BJ (cell line): ENCODE results near the gene SMC3. TPM values are rescaled to one million over a fixed set of nuclear protein-coding genes. Genes with fewer than 3 reads are reported as not detected.
"Not testable (repeated sequence)": the region's sequence is repeated elsewhere in the genome, so short reads cannot be mapped to it uniquely, and the experiment has no call there.

Experiments
- CTCF ChIA-PET: fragments of 350-600 bp; formaldehyde crosslinking; extraction: SDS; loops from one replicate; lab custom pipeline; 2021; ENCODE audit warnings: antibody characterized with exemption, inconsistent platforms; lab: Yijun Ruan, JAX
- POLR2A ChIA-PET: fragments of 300-600 bp; sonication (Branson Sonifier 250); formaldehyde crosslinking; extraction: SDS; loops from one replicate; lab custom pipeline; 2021; ENCODE audit warnings: antibody characterized with exemption; lab: Charles Lee
- DNase-seq: peaks from one replicate; pipeline ENCODE4 v3.0.0-alpha.2; 2011; ENCODE audit warnings: low read depth
- H3K27me3 ChIP-seq: 2 replicates; pipeline ENCODE4 v1.6.0; 2011; ENCODE audit warnings: low read length; ENCODE audit not compliant: control insufficient read depth, insufficient read depth
- H3K36me3 ChIP-seq: 2 replicates; pipeline ENCODE4 v1.5.1; 2011; ENCODE audit warnings: low read length; ENCODE audit not compliant: control insufficient read depth, insufficient read depth
- H3K4me3 ChIP-seq: 2 replicates; pipeline ENCODE4 v1.5.1; 2011; ENCODE audit warnings: low read depth, mild to moderate bottlenecking, control low read depth, low read length
- polyA plus RNA-seq: library from polyadenylated mRNA; depleted of rRNA; stranded (reverse); fragments of >200 nt; gene quantifications from 2 replicates; pipeline ENCODE4 v1.2.3, GENCODE V29; 2011
- TF ChIP-seq, protein P1 (sequence below): IDR thresholded peaks from 2 replicates; pipeline ENCODE4 v1.5.1; 2011; ENCODE audit warnings: low read depth, mild to moderate bottlenecking, control low read depth, inconsistent platforms, low read length, moderate library complexity; ENCODE audit not compliant: insufficient read depth

The SMC3 gene
- polyA plus RNA-seq, 1 experiment: 5.7 TPM

DNA sequence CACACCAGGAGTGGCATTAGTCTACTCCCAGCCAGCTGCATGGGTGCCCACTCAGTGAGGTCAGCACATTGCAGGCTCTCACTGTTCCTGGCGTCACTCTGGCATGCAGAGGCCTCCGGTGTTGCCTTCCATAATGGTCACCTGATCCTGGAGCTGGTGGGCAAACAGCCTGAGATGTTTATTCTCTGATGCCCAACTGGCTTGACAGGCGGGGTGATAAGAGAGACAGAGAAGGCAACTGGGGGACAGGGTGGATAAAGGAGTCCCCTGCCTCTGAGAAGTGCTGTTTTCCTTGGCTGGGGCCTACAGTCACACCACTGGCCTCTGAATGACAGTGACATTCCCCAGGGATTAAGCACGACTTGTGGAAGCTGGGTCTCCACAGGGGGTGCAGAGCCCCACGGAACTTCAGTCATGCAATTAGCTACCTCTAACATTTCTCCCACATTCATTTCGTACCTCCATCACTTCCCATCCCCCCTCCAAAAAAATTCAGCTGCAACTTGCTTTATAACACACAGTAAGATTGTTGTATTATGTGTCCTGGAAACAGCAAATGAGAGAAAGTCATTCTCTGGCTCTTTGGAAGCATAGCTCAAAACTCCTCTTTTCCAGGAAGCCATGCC, 69.5 kb downstream of the SMC3 start:
- H3K36me3 ChIP-seq: no peaks in the 10 kb centered on the region
- H3K4me3 ChIP-seq: no peak overlapping the region
- TF ChIP-seq, protein P1, sequence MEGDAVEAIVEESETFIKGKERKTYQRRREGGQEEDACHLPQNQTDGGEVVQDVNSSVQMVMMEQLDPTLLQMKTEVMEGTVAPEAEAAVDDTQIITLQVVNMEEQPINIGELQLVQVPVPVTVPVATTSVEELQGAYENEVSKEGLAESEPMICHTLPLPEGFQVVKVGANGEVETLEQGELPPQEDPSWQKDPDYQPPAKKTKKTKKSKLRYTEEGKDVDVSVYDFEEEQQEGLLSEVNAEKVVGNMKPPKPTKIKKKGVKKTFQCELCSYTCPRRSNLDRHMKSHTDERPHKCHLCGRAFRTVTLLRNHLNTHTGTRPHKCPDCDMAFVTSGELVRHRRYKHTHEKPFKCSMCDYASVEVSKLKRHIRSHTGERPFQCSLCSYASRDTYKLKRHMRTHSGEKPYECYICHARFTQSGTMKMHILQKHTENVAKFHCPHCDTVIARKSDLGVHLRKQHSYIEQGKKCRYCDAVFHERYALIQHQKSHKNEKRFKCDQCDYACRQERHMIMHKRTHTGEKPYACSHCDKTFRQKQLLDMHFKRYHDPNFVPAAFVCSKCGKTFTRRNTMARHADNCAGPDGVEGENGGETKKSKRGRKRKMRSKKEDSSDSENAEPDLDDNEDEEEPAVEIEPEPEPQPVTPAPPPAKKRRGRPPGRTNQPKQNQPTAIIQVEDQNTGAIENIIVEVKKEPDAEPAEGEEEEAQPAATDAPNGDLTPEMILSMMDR: no peak
- ChIA-PET POLR2A (no interaction called here), CTCF (interaction anchor here (0.9 to 1.6 kb wide), 3 partner anchors 26 to 38 kb away, joined by 3 read pairs; no protein-coding TSS in a partner anchor)
- peaks cover 14% of the 10 kb centered on the region for H3K27me3 ChIP-seq
- DNase-seq: no peak

DNA sequence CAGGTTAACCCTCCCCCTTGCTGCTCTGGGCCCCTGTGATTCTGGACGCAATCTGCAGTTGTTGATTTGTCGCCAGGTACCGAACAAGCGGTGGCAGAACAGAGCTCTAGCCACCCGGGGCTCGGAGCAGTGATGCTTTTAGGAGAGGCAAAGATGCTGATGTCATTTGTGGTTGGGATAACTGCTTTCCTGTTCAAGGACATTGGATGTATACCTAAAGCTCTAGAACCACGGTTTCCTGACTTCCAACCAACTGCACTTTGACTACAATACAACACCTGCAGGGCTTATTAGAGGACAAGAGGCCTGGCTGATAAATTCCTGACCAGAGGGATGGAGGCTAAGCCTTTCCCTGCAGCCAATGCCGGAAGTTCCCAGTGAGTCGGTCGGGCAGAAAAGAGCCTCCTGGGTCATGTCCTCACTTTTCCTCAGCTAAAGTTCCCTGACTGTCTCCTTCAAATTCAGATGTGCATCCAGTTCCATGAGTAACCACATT, 70.1 kb downstream of the SMC3 start:
- ChIA-PET CTCF (interaction anchor here (0.9 to 1.6 kb wide), 4 partner anchors 27 to 44 kb away, joined by 3 to 4 read pairs (median 3); no protein-coding TSS in a partner anchor), POLR2A (no interaction called here)
- TF ChIP-seq, protein P1: no peak
- peaks cover 19% of the 10 kb centered on the region for H3K27me3 ChIP-seq
- no peaks in the 10 kb centered on the region for H3K36me3 ChIP-seq
- no peak for DNase-seq
- H3K4me3 ChIP-seq: no peak overlapping the region

DNA sequence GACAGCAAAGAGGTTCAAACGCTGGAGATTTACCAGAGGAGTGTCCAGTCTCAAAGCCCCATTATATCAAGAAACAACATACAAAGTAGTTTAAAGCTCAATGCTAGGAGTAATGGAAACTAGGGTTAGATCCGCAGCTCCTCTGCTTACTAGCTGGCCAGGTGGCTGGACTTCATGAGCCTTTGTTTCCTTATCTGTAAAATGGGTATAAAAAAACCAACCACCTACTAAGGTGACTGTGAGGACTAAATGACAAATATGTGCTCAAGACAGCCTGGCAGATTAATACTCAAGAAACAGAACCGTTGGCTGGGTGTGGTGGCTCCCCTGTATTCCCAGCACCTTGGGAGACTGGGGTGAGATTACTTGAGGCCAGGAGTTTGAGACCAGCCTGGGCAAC, 70.8 kb downstream of the SMC3 start:
- ChIA-PET POLR2A (no interaction called here), CTCF (interaction anchor here (0.7 to 1.3 kb wide), 3 partner anchors 29 to 43 kb away, joined by 3 to 4 read pairs (median 4); no protein-coding TSS in a partner anchor)
- H3K27me3 ChIP-seq: peaks cover 26% of the 10 kb centered on the region
- TF ChIP-seq, protein P1: no peak
- H3K36me3 ChIP-seq: no peaks in the 10 kb centered on the region
- DNase-seq: no peak
- no peak overlapping the region for H3K4me3 ChIP-seq

DNA sequence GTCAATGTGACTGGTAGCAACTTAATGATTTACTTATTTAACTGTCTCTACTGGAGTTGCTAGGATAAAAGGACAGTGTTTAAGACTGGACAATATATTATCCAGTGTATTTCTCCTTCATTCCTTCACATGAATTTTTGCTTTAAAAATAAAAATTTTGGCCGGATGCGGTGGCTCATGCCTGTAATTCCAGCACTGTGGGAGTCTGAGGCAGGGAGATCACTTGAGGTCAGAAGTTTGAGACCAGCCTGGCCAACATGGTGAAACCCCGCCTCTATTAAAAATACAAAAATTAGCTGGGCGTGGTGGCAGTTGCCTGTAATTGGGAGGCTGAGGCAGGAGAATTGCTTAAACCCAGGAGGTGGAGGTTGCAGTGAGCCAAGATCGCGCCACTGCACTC, 71.6 kb downstream of the SMC3 start:
- H3K27me3 ChIP-seq: peaks cover 30% of the 10 kb centered on the region
- CTCF ChIA-PET: interaction anchor here (1.1 to 1.3 kb wide), 2 partner anchors 33 to 42 kb away, joined by 4 read pairs; no protein-coding TSS in a partner anchor
- H3K36me3 ChIP-seq, POLR2A ChIA-PET, H3K4me3 ChIP-seq, DNase-seq: not testable (repeated sequence)

DNA sequence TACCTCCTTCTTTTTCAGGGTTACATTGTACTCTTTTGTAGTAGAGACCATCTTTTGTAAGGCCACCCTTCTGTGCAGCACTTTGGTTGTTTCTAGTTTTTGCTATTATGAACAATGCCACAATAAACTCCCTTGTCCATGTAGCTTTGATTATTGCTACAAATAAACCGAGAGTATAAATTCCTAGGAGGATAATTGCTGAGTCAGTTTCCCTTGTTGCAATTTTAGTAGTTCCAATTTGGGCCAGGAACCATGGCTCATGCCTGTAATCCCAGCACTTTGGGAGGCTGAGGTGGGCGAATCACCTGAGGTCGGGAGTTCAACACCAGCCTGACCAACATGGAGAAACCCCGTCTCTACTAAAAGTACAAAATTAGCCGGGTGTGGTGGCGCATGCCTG, 72.4 kb downstream of the SMC3 start:
- H3K27me3 ChIP-seq: peaks cover 29% of the 10 kb centered on the region
- DNase-seq, H3K4me3 ChIP-seq, POLR2A ChIA-PET, H3K36me3 ChIP-seq: not testable (repeated sequence)
- CTCF ChIA-PET: interaction anchor here (0.8 kb wide), 1 partner anchor 32 kb away, joined by 3 read pairs; no protein-coding TSS in a partner anchor

DNA sequence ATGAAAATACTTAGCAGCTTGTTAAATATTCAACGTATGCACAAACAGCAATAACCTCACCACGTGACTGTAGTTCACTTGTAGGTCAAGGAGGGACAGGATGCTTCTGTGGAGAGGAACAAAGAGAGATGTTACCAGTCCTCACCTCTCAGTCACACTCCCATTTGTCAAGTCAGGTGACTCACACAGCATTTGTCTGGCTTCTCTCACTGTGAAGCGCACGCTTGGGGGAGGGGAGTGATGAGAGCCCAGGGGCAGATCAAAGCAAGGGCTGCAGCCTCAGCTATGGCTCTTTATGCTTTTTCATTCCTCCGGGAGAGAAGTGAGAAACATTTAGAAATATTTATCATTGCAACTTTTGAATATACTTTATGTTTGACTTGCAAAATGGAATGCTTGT, 73.8 kb downstream of the SMC3 start:
- TF ChIP-seq, protein P1: no peak
- Histone ChIP-seq H3K36me3 (no peaks in the 10 kb centered on the region), H3K4me3 (no peak overlapping the region), H3K27me3 (peaks cover 34% of the 10 kb centered on the region)
- POLR2A ChIA-PET: no interaction called here
- DNase-seq: no peak
- CTCF ChIA-PET: interaction anchor here (0.8 kb wide), 1 partner anchor 9 kb away, joined by 3 read pairs; no protein-coding TSS in a partner anchor
